ENCODE measurements around the gene GRAP2.

DNA sequence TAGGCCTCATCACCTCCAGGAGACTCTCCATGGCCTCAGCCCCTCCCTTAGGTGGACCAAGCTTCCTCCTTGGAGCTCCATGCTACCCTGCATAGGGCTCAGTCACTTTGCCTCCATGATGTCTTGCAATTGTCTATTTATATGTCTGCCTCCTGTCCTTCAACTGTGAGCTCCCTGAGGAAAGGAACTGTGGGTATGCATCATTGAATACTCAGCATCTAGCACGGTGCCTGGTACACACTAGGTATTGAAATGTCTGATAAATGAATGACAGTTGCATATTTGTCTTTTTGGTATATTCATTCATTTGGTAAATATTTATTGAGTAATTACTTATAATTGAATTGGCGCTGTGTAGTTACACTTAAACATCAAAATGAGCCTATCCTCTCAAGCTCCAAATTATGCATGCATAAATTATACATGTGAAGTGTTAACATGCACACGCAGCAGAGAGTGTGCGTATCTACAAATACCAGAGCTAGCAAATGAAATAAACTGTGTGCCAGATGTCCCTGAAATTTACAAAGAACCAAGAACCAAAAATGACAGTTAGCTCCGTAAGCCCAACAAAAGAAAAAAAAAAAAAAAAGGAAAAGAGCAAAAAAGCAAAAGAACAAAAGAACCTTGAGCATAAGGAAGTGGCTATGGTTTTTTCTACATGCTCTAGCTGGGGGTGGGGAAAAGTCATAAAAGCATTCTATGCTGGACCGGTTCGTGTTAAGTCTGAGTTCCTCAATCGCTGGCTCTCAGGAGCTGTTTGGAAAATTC is 25.2 kb downstream of the GRAP2 start:
- TF ChIP-seq CTCF (IDR thresholded peaks at IDR 0.05; ENCODE audit: insufficient read depth, low read length), result no peak
- TF ChIP-seq POLR2AphosphoS5 (IDR thresholded peaks at IDR 0.05; ENCODE audit: low read depth), result no peak
- TF ChIP-seq REST (IDR thresholded peaks at IDR 0.05; ENCODE audit: insufficient replicate concordance, low read depth), result no peak
- TF ChIP-seq GABPA (IDR thresholded peaks at IDR 0.05; ENCODE audit: low read depth), result no peak
